Right cardiac atrium (tissue), 5 donors: ENCODE data around the gene PILRA. TPM values are rescaled to one million over a fixed set of nuclear protein-coding genes. Genes with fewer than 3 reads are reported as not detected.
"Not testable (repeated sequence)": the region's sequence is repeated elsewhere in the genome, so short reads cannot be mapped to it uniquely, and the experiment has no call there.

Source experiments
- ATAC-seq, 2 donors: fragments of 200-7000 bp; cut with Tn5 transposase; one replicate each; pipeline versions ENCODE4 v1.8.0 to v1.9.1; 2020; ENCODE audit warnings: moderate library complexity in 2 of 2, mild to moderate bottlenecking in 1 of 2
- DNase-seq, 3 donors: peaks; one replicate each; pipeline ENCODE4 v3.0.0-alpha.2; 2020
- H3K27ac ChIP-seq: one replicate; pipeline ENCODE4 v1.5.1; 2013; ENCODE audit warnings: mild to moderate bottlenecking, low read length, control low read depth, moderate library complexity
- H3K27me3 ChIP-seq: one replicate; pipeline ENCODE4 v1.6.1; 2013; ENCODE audit not compliant: control insufficient read depth, insufficient read depth
- H3K4me1 ChIP-seq: one replicate; pipeline ENCODE4 v1.6.1; 2013; ENCODE audit warnings: low read length; ENCODE audit not compliant: control insufficient read depth, insufficient read depth
- H3K4me3 ChIP-seq: one replicate; pipeline ENCODE4 v1.5.1; 2013; ENCODE audit warnings: low read length, control low read depth
- H3K9me3 ChIP-seq: one replicate; pipeline ENCODE4 v1.6.1; 2013; ENCODE audit warnings: low read length; ENCODE audit not compliant: control insufficient read depth
- WGBS: extraction: QIAGEN DNeasy Blood & Tissue Kit; methylation state at CpG from one replicate; pipeline ENCODE4 v1.1.7; 2013; 5-methylcytosine and 5-hydroxymethylcytosine counted together
- intact Hi-C, 4 donors: fragments of 100-400 bp; cut with DNase I; formaldehyde crosslinking; loops; one replicate each; pipeline versions ENCODE4 v1.11.0 to v1.14.0; 2022 to 2023
- polyA plus RNA-seq: library from polyadenylated mRNA; stranded (reverse); fragments of 200-250 nt; gene quantifications from one replicate; pipeline ENCODE4 v1.2.3, GENCODE V29; 2013
- total RNA-seq, 4 donors: library from RNA; stranded (reverse); fragmentation: NEBNext Ultra II Directional; extraction: Animal tissue kit (Norgen Biotek cat#: 25700); gene quantifications; one replicate each; pipeline ENCODE4 v1.2.1, GENCODE V29; 2021
- donor health status: healthy with polysubstance abuse.
- donor health status: DM: no; HTN: yes; CAD: no.
- donor health status: DM: no; HTN: no; CAD: no.
- donor health status: DM: no; HTN: yes; CAD: no; lungs with severe emphysema.
- donor health status: DM: yes; HTN: yes; CAD: no.

PILRA gene
- total and polyA plus RNA-seq, 5 donors: 2.3 to 5.3 (median 4.8) TPM

DNA sequence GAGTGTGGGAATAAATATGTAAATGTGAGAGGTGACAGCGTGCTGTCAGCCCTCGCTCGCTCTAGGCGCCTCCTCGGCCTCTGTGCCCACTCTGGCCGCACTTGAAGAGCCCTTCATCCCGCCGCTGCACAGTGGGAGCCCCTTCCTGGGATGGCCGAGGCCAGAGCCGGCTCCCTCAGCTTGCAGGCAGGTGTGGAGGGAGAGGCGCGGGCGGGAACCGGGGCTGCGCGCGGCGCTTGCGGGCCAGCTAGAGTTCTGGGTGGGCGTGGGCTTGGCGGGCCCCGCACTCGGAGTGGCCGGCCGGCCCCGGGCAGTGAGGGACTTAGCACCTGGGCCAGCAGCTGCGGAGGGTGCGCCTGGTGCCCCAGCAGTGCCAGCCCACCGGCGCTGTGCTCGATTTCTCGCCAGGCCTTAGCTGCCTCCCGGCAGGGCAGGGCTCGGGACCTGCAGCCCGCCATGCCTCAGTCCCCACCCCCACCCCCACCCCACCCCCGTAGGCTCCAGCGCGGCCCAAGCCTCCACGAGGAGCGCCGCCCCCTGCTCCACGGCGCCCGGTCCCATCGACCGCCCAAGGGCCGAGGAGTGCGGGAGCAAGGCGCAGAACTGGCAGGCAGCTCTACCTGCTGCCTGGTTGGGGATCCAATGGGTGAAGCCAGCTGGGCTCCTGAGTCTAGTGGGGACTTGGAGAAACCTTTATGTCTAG lies 8.4 kb downstream of the PILRA start:
- H3K4me3 ChIP-seq, DNase-seq, H3K9me3 ChIP-seq, H3K27ac ChIP-seq, H3K4me1 ChIP-seq, ATAC-seq, intact Hi-C loops, H3K27me3 ChIP-seq: not testable (repeated sequence)
- WGBS: 72% methylated on average over 49 of the region's 49 CpGs

DNA sequence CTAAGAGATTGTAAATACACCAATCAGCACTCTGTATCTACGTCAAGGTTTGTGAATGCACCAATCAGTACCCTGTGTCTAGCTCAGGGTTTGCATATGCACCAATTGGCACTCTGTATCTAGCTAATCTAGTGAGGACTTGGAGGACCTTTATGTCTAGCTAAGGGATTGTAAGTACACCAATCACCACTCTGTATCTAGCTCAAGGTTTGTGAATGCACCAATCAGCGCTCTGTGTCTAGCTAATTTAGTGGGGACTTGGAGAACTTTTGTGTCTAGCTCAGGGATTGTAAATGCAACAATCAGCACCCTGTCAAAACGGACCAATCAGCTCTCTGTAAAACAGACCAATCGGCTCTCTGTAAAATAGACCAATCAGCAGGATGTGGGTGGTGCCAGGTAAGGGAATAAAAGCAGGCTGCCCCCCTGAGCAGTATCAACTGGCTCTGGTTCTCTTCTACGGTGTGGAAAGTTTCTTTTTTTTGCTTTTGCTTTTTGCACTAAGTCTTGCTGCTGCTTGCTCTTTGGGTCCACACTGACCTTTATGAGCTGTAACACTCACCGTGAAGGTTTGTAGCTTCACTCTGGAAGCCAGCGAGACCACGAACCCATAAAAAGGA lies 9.1 kb downstream of the PILRA start:
- intact Hi-C loops, H3K27ac ChIP-seq, H3K4me3 ChIP-seq, DNase-seq, H3K9me3 ChIP-seq, H3K27me3 ChIP-seq, ATAC-seq, H3K4me1 ChIP-seq: not testable (repeated sequence)
- 80% methylated on average over 8 of the region's 8 CpGs for WGBS

DNA sequence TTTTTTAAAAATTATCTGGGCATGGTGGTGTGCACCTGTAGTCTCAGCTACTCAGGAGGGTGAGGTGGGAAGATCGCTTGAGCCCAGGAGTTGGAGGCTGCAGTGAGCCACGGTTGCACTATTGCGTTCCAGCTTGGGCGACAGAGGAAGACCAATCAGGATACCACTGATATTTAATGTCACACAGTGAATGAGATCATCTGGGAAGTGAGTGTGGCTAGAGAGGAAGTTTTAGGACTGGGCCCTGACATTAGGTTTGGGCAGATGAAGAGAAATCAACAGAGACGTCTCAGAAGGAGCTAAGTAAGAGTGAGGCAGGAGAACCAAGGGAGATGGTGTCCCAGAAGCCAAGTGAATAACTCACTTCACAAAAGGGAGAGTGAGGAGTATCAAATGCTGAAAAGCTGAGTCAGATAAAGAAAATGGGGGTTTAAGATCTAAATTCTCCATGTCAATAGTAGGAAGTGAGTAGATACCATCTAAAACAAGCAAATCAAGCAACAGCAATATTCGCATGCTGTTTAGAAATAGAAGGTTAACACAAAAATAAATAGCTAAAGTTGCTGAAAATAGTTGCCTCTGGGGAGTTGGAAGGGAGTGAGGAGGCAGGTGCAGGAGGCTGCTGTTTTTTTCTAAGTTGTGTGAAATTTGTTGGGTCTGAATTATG lies 11.5 kb downstream of the PILRA start:
- ATAC-seq (no peak), DNase-seq (no peak)
- no peak overlapping the region for H3K27ac ChIP-seq
- no peaks in the 10 kb centered on the region for H3K27me3 ChIP-seq
- H3K4me3 ChIP-seq: no peak overlapping the region
- H3K4me1 ChIP-seq: no peaks in the 10 kb centered on the region
- WGBS: 66% methylated on average over 6 of the region's 6 CpGs
- intact Hi-C loops: no loop called here
- no peaks in the 10 kb centered on the region for H3K9me3 ChIP-seq

DNA sequence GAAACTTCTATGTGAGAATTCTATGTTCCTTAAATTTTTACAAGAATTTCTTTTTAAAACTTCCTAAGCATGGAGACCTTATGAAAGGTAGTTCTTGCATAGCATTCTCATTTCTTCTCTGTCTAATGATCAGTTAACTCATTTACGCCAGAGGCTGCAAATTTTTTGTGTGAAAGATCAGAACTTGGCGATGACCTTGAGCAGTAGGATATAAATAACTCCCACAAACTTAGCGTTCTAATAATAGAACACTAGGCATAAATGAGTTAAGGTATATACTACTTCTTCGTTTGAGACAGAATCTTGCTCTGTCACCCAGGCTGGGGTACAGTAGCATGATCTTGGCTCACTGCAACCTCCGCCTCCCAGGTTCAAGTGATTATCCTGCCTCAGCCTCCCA lies 13.7 kb downstream of the PILRA start:
- no peak for ATAC-seq
- 39% methylated on average over 5 of the region's 5 CpGs for WGBS
- Histone ChIP-seq H3K9me3 (no peaks in the 10 kb centered on the region), H3K4me3 (no peak overlapping the region), H3K4me1 (no peaks in the 10 kb centered on the region), H3K27ac (no peak overlapping the region), H3K27me3 (no peaks in the 10 kb centered on the region)
- intact Hi-C loops: no loop called here
- DNase-seq: no peak

DNA sequence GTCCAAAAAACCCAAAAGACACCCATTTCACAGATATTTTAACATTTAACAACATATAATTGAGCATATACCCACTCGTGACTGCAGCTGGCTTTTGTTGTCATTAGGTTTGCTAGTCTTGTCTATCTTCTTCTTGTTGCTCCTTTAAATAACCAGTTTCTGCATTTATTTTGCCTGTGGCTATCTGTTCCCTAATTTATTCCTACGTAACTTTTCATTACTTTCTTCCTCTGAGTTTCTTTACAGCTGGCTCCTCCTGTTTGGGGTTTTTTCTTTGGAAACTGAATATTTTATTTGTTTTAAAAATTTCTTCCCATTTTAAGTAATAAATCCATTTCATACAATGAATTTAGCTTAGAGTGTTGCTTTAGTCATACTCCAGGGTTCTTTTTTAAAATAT lies 14.4 kb downstream of the PILRA start:
- H3K27me3 ChIP-seq: no peaks in the 10 kb centered on the region
- H3K4me3 ChIP-seq: no peak overlapping the region
- DNase-seq (no peak), ATAC-seq (no peak)
- intact Hi-C loops: no loop called here
- H3K9me3 ChIP-seq: no peaks in the 10 kb centered on the region
- no peak overlapping the region for H3K27ac ChIP-seq
- 80% methylated on average over 2 of the region's 2 CpGs for WGBS
- no peaks in the 10 kb centered on the region for H3K4me1 ChIP-seq

DNA sequence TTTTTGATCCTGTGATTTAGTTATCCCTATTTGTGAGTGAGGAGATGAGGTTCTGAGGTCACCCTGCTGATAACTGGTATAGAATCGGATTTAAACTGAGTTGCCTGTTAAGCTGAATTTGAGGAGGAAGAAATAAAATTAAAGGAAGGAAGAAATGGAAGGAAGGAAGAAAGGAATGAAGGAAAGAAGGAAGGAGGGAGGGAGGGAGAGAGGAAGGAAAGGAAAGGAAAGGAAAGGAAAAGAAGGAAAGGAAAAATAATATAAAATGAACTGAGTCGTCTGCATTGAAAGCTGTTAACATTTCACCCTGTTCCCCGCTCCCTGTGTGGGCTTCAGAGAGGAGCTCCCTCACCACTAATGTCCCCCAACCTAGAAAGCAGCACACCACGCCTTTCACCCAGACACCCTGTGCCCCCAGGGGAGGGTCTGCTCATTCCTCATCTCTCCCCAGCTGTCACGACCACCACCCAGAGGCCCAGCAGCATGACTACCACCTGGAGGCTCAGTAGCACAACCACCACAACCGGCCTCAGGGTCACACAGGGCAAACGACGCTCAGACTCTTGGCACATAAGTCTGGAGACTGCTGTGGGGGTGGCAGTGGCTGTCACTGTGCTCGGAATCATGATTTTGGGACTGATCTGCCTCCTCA lies 16.3 kb downstream of the PILRA start:
- H3K27ac ChIP-seq: no peak overlapping the region
- ATAC-seq (no peak), DNase-seq (no peak)
- H3K4me3 ChIP-seq: no peak overlapping the region
- 61% methylated on average over 9 of the region's 9 CpGs for WGBS
- intact Hi-C loops: no loop called here
- no peaks in the 10 kb centered on the region for H3K27me3 ChIP-seq
- no peaks in the 10 kb centered on the region for H3K4me1 ChIP-seq
- H3K9me3 ChIP-seq: no peaks in the 10 kb centered on the region

DNA sequence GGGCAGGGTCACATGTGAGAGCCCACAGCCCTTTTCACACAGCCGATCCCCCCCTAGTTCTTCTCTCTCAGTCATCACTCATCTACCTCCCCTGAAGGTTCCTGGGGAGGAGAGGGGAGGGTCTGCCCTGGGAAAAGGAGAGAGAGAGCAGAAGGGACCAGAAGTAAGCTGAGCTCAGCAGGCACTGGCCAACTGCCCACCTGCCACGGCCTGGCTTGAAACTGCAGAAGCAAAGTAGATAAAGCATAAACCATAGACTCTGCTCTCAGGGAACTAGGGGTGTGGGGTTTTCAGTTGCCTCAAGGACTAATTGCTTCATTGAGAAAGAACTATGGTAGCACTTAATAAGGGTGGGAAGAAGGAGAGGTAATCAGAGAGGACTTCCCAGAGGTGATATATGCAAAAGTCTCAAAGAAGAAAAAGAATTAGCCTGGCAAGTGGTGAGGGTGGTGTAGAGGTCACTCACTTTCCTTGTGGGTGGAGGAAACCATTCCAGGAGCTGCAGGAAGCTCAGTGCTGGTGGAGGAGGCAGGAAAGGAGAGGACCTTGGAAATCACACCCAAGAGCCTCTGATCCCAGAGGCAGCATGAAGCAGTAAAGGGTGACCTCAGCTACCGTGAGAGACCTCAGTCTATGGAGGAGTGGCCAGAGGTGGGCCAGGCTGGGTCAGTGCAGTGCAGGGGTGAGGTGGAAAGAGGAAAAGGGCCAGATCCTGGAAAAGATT lies 17.2 kb downstream of the PILRA start:
- Histone ChIP-seq H3K27me3 (no peaks in the 10 kb centered on the region), H3K27ac (no peak overlapping the region), H3K9me3 (no peaks in the 10 kb centered on the region), H3K4me1 (no peaks in the 10 kb centered on the region), H3K4me3 (no peak overlapping the region)
- 45% methylated on average over 3 of the region's 3 CpGs for WGBS
- ATAC-seq: no peak
- intact Hi-C loops: no loop called here
- no peak for DNase-seq

DNA sequence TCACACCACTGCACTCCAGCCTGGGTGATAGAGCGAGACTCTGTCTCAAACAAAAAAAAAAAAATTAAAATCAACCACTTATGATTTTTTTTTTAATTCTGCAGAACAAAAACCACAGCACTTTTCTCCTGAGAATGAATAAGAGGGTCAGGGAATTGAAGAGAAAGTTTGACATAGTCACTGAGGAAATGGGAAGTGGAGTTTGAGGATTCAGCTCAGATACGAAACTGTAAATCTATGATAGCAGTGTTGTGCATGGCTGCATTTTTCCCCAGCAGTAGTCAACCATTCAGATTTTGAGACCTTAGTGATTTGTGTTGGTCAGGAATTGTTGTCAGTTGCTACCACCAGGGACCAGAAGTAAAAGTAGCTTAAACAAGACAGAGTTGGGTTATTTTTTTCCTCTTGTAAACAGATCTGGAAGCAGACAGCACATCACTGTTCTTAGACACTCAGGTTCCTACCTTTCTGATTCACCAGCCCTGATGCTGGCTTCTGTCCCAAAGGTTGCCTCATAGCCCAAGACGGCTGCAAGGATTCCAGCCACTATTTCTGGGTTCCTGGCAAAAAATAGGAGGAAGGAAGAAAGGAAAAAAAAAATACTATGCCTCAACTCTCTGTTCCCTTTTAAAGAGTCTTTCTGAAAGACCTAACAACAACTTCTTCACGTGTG lies 20.1 kb downstream of the PILRA start:
- Histone ChIP-seq H3K27ac (no peak overlapping the region), H3K27me3 (no peaks in the 10 kb centered on the region), H3K4me1 (no peaks in the 10 kb centered on the region), H3K4me3 (no peak overlapping the region), H3K9me3 (no peaks in the 10 kb centered on the region)
- WGBS: 66% methylated on average over 4 of the region's 4 CpGs
- ATAC-seq: no peak
- DNase-seq: no peak
- intact Hi-C loops: no loop called here

DNA sequence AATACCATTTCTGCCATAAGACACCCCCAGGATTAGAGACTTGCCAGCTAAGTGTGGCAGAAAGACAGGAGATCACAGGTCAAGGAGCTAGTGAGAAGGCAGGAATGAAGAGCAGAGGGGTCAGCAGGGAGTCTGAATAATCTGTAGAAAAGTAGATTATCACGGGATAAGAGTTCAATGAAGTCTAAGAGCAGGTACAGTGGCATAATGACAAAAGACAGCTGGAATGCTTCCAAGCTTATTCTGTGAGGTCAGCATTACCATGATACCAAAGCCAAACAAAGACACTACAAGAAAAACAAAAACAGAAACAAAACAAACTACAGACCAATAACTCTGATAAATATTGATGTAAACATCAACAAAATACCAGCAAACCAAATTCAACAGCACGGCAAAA lies 20.8 kb downstream of the PILRA start:
- no peaks in the 10 kb centered on the region for H3K27me3 ChIP-seq
- WGBS: 76% methylated on average over 2 of the region's 2 CpGs

DNA sequence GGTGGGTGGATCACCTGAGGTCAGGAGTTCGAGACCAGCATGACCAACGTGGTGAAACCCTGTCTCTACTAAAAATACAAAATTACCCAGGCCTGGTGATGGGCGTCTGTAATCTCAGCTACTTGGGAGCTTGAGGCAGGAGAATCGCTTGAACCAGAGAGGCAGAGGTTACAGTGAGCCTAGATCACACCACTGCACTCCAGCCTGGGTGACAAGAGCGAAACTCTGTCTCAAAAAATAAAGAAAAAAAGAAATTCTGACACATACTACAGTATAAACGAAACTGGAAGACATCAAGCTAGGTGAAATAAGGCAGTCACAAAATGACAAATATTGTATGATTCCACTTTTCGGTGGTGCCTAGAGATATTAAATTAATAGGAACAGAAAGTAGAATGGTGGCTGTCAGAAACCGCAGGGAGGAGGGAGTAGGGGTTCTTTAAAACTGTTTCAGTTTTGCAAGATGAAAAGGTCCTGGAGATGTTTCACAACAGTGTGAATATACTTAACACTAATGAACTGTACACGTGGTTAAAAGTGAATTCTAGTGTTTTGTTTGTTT lies 23.2 kb downstream of the PILRA start:
- Histone ChIP-seq H3K27ac (no peak overlapping the region), H3K4me1 (no peaks in the 10 kb centered on the region), H3K9me3 (no peaks in the 10 kb centered on the region), H3K4me3 (no peak overlapping the region), H3K27me3 (no peaks in the 10 kb centered on the region)
- intact Hi-C loops: no loop called here
- ATAC-seq (no peak), DNase-seq (no peak)
- 71% methylated on average over 9 of the region's 9 CpGs for WGBS

More for the DNA sequence above, 20.8 kb downstream of the PILRA start:
- DNase-seq (no peak), ATAC-seq (no peak)
- no peak overlapping the region for H3K27ac ChIP-seq
- no peak overlapping the region for H3K4me3 ChIP-seq
- intact Hi-C loops: no loop called here
- no peaks in the 10 kb centered on the region for H3K4me1 ChIP-seq
- no peaks in the 10 kb centered on the region for H3K9me3 ChIP-seq
